A549 (cell line): ENCODE results near the gene CABP4. TPM values are rescaled to one million over a fixed set of nuclear protein-coding genes. Genes with fewer than 3 reads are reported as not detected.

ENCODE experiments used
- ATAC-seq, 2 experiments: fragments of 200-7000 bp in 1 of 2; fragments of >200 bp in 1 of 2; cut with Nextera tagmentation in 1 of 2; cut with Tn5 transposase in 1 of 2; 3 replicates each; pipeline versions ENCODE4 v1.8.0 to v1.9.1; 2018 to 2020; ENCODE audit warnings: mild to moderate bottlenecking in 1 of 2, moderate library complexity in 1 of 2
- CTCF ChIA-PET: fragments of 300-600 bp; sonication (Branson Sonifier 250); formaldehyde crosslinking; extraction: SDS; loops from one replicate; lab custom pipeline; 2021; ENCODE audit warnings: antibody characterized with exemption, inconsistent platforms; lab: Yijun Ruan, JAX
- POLR2A ChIA-PET: fragments of 350-600 bp; formaldehyde crosslinking; extraction: SDS; loops from one replicate; lab custom pipeline; 2021; ENCODE audit warnings: antibody characterized with exemption, inconsistent platforms; lab: Yijun Ruan, JAX
- DNase-seq, 2 experiments: peaks; one replicate each; pipeline versions ENCODE4 v3.0.0 to v3.0.0-alpha.2; 2011 to 2016; ENCODE audit warnings: low read depth in 1 of 2, low spot score in 1 of 2
- FAIRE-seq: peaks from 2 replicates; lab custom pipeline; 2011; peaks lifted over from hg19 to GRCh38; lab: Jason Lieb, UNC
- H3K27ac ChIP-seq, 2 experiments: fragments of >200 bp; sonication (Bioruptor Twin); formaldehyde crosslinking; 3 replicates each; pipeline ENCODE4 v1.5.1; 2016 to 2017
- H3K4me1 ChIP-seq: fragments of >200 bp; sonication (Bioruptor Twin); formaldehyde crosslinking; 3 replicates; pipeline ENCODE4 v1.6.1; 2016
- H3K4me2 ChIP-seq: fragments of >200 bp; sonication (Bioruptor Twin); formaldehyde crosslinking; 3 replicates; pipeline ENCODE4 v1.6.1; 2016
- H3K4me3 ChIP-seq: fragments of >200 bp; sonication (Bioruptor Twin); formaldehyde crosslinking; 3 replicates; pipeline ENCODE4 v1.5.1; 2016
- H3K9me3 ChIP-seq: fragments of >200 bp; sonication (Bioruptor Twin); formaldehyde crosslinking; 3 replicates; pipeline ENCODE4 v1.6.1; 2016
- CBX8 ChIP-seq: fragments of 200-600 bp; sonication (generic); IDR thresholded peaks from 2 replicates; pipeline ENCODE4 v1.6.1; 2016
- EHF ChIP-seq: fragments of 250-450 bp; sonication (Bioruptor Pico); IDR thresholded peaks from 2 replicates; pipeline ENCODE4 v1.5.0; 2020; ENCODE audit warnings: mild to moderate bottlenecking
- HDAC2 ChIP-seq: fragments of 200-600 bp; sonication (generic); IDR thresholded peaks from 2 replicates; pipeline ENCODE4 v1.6.1; 2016
- HOXB13 ChIP-seq: fragments of 250-450 bp; sonication (Bioruptor Pico); IDR thresholded peaks from 2 replicates; pipeline ENCODE4 v1.5.0; 2020; ENCODE audit warnings: low read depth, mild to moderate bottlenecking, moderate library complexity
- JUN ChIP-seq, 2 experiments: fragments of >200 bp; sonication (Bioruptor Twin); formaldehyde crosslinking; IDR thresholded peaks; 2 replicates in 1 of 2; 3 replicates in 1 of 2; pipeline ENCODE4 v1.6.1; 2016 to 2017
- KDM1A ChIP-seq: fragments of 200-600 bp; sonication (generic); IDR thresholded peaks from 2 replicates; pipeline ENCODE4 v1.6.1; 2016; ENCODE audit warnings: low read depth, mild to moderate bottlenecking
- MAZ ChIP-seq: fragments of 150-350 bp; IDR thresholded peaks from 2 replicates; pipeline ENCODE4 v1.6.1; 2014; ENCODE audit warnings: antibody characterized with exemption, low read depth, low read length, borderline replicate concordance
- POLR2AphosphoS2 ChIP-seq: conservative IDR thresholded peaks from 2 replicates; pipeline ENCODE4 v1.6.1; 2012; ENCODE audit warnings: low read length, improper control_type of control experiment, inconsistent platforms
- RAD21 ChIP-seq, 2 experiments: fragments of >200 bp in 1 of 2; sonication (Bioruptor Twin) in 1 of 2; formaldehyde crosslinking in 1 of 2; IDR thresholded peaks in 1 of 2; conservative IDR thresholded peaks in 1 of 2; 2 replicates in 1 of 2; 3 replicates in 1 of 2; pipeline ENCODE4 v1.6.1; 2012 to 2018; ENCODE audit warnings: inconsistent platforms in 1 of 2
- RCOR1 ChIP-seq: fragments of 150-350 bp; IDR thresholded peaks from 2 replicates; pipeline ENCODE4 v1.6.1; 2014; ENCODE audit warnings: antibody characterized with exemption, low read length, low read depth
- RNF2 ChIP-seq: fragments of 200-600 bp; sonication (generic); IDR thresholded peaks from 2 replicates; pipeline ENCODE4 v1.6.1; 2016; ENCODE audit warnings: low read depth, mild to moderate bottlenecking, antibody characterized with exemption, moderate library complexity, borderline replicate concordance
- SMC3 ChIP-seq: fragments of >200 bp; sonication (Bioruptor Twin); formaldehyde crosslinking; IDR thresholded peaks from 3 replicates; pipeline ENCODE4 v1.6.1; 2018; ENCODE audit warnings: inconsistent platforms
- ZC3H11A ChIP-seq: fragments of 450-650 bp; IDR thresholded peaks from 2 replicates; pipeline ENCODE4 v1.6.1; 2014; ENCODE audit warnings: antibody characterized with exemption, mild to moderate bottlenecking
- ZNF302 ChIP-seq: fragments of 250-450 bp; sonication (Bioruptor Pico); IDR thresholded peaks from 2 replicates; pipeline ENCODE4 v1.9.0; 2021; ENCODE audit warnings: inconsistent platforms, mild to moderate bottlenecking, moderate library complexity
- WGBS: methylation state at CpG from one replicate; pipeline ENCODE4 v1.1.6; 2017; ENCODE audit errors: missing lambda C conversion rate; 5-methylcytosine and 5-hydroxymethylcytosine counted together
- polyA plus RNA-seq, 4 experiments: library from polyadenylated mRNA; depleted of rRNA in 3 of 4; stranded (reverse); fragments of >200 nt; fragmentation: RNase III in 1 of 4; extraction: RNeasy Plus Mini Kit Qiagen cat#74134 plus additional on column Dnase treatment in 1 of 4; gene quantifications; 2 replicates in 3 of 4; 3 replicates in 1 of 4; pipeline ENCODE4 v1.2.3, GENCODE V29; 2011 to 2017
- TF ChIP-seq, protein P1 (sequence below): IDR thresholded peaks from 2 replicates; pipeline ENCODE4 v1.6.1; 2012; ENCODE audit warnings: low read depth, borderline replicate concordance
- TF ChIP-seq, protein P2 (sequence below): fragments of 200-600 bp; sonication (generic); IDR thresholded peaks from 2 replicates; pipeline ENCODE4 v1.6.1; 2016; ENCODE audit warnings: antibody characterized with exemption, mild to moderate bottlenecking, moderate library complexity
- TF ChIP-seq, protein P3 (sequence below): fragments of 450-650 bp; IDR thresholded peaks from 2 replicates; pipeline ENCODE4 v1.6.1; 2014; ENCODE audit warnings: antibody characterized with exemption

Gene CABP4
- polyA plus RNA-seq, 2 of the 4 experiments (the other 2 are of a cell fraction), result not detected

DNA sequence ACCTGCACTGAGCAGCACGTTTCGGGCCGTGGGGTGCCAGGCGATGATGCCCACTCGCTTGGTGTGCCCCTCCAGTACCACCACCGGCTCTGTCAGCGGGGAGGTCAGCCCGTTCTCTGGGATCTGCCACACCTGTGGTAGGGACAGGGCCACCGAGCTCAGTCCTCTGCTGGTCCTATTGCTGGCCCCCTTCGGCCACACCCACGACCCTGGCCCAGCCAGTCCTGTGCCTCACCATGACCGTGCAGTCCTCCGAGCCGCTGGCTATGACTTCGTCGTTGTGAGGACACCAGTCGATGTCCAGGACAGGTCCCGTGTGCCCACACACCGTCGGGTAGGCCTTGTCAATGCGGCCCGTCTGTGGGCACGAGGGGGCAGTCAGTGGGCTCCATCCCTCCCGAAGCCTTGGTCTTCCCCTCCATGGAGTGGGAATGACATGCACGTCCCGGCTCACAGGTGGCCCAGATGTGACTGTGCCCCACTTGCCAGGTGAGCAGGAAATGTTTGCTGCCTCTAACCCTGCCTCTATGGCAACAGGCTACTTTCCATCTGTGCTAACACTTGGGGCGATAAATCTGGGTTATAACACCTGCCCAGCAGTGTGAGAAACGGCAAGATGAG, 13.3 kb upstream of the CABP4 start:
- no peak overlapping the region for H3K27ac ChIP-seq
- H3K4me2 ChIP-seq, result peak overlapping the region; percentile 95; the same call in 1 of the 3 replicates

DNA sequence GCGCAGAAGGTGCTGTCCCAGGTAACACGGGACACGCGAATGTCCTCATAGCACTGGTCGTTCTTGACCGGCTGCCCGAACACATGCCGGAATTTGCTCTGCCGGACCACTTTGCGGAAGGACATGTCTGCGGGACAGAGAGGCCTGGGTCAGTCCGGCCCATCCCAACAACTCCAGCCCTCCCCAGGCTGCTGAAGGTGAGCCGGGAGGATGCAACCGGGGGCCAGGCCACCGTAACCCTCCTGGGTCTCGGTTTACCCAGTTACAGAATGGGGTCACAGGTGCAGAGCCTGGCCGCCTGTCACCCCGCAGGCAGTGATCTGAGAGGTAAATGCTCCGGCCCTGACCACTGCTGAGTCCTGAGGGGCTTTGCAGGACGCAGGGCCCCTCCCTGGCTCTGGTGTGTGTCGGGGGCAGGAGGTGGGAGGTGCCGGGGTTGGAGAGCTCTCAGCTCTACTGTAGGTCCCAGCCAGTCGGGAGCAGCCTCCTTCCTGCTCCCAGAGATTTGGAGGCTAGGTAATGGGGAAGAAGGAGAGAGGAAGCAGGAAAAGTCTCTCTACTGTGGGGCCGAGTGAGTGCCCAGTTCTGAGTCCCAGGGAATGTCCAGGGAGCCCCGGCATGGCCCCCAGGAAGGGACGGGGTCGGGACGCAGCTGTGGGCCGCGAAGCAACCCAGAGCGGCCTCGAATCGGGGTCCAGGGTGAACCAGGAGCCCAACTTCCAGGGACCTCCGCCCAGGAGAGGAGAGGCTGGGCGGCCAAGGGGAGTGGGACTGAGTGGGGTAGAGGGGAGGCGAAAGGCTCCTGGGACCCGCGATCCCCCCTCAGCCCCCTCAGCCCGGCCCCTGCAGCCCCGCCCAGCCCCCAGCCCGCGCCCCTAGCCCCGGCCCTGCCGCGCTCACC, 12.4 kb upstream of the CABP4 start:
- 53% methylated on average over 27 of the region's 45 CpGs for WGBS
- CTCF ChIA-PET, result no interaction called here
- POLR2A ChIA-PET, result interaction anchor here (0.6 kb wide), 1 partner anchor 26 kb away, joined by 4 read pairs; the partner anchor contains the start of gene TMEM134
- H3K4me1 ChIP-seq, result peaks cover 16% of the 10 kb centered on the region
- no peak for TF ChIP-seq RNF2
- no peak for TF ChIP-seq KDM1A
- no peak for TF ChIP-seq HDAC2
- TF ChIP-seq SMC3, result no peak
- TF ChIP-seq HOXB13, result no peak
- TF ChIP-seq, protein P1, sequence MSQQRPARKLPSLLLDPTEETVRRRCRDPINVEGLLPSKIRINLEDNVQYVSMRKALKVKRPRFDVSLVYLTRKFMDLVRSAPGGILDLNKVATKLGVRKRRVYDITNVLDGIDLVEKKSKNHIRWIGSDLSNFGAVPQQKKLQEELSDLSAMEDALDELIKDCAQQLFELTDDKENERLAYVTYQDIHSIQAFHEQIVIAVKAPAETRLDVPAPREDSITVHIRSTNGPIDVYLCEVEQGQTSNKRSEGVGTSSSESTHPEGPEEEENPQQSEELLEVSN, result 0 out of 2 replicates have a peak, but pooled peaks have one; percentile 1
- no peak for TF ChIP-seq ZNF302 (CRISPR knock-in tag)
- H3K27ac ChIP-seq, result peak overlapping the region; percentile 93 to 94
- no peak for FAIRE-seq
- H3K4me3 ChIP-seq, result peak overlapping the region; percentile 97
- H3K4me2 ChIP-seq, result peak overlapping the region; percentile 95
- no peaks in the 10 kb centered on the region for H3K9me3 ChIP-seq
- ATAC-seq, result peak; percentile 11 to 22; a peak in 5 of 6 replicates
- no peak for DNase-seq

More for the DNA sequence above, 13.3 kb upstream of the CABP4 start:
- ChIA-PET POLR2A (interaction anchor here (1.2 to 1.6 kb wide), 2 partner anchors 13 to 27 kb away, joined by 3 to 5 read pairs; partner anchors contain the start of gene RPS6KB2), CTCF (interaction anchor here (1.3 to 1.5 kb wide), 2 partner anchors 23 kb away, joined by 4 read pairs; no protein-coding TSS in a partner anchor)
- TF ChIP-seq HDAC2 (no peak), RAD21 (conservative IDR thresholded peaks at IDR 0.05 in 1 of 2, IDR thresholded peaks at IDR 0.05 in 1 of 2) (no peak), EHF (no peak), POLR2AphosphoS2 (no peak), ZC3H11A (no peak), CBX8 (no peak), ZNF302 (CRISPR knock-in tag) (no peak), MAZ (no peak), RCOR1 (no peak), JUN (IDR thresholded peaks at IDR 0.05) (no peak)
- TF ChIP-seq, protein P2, sequence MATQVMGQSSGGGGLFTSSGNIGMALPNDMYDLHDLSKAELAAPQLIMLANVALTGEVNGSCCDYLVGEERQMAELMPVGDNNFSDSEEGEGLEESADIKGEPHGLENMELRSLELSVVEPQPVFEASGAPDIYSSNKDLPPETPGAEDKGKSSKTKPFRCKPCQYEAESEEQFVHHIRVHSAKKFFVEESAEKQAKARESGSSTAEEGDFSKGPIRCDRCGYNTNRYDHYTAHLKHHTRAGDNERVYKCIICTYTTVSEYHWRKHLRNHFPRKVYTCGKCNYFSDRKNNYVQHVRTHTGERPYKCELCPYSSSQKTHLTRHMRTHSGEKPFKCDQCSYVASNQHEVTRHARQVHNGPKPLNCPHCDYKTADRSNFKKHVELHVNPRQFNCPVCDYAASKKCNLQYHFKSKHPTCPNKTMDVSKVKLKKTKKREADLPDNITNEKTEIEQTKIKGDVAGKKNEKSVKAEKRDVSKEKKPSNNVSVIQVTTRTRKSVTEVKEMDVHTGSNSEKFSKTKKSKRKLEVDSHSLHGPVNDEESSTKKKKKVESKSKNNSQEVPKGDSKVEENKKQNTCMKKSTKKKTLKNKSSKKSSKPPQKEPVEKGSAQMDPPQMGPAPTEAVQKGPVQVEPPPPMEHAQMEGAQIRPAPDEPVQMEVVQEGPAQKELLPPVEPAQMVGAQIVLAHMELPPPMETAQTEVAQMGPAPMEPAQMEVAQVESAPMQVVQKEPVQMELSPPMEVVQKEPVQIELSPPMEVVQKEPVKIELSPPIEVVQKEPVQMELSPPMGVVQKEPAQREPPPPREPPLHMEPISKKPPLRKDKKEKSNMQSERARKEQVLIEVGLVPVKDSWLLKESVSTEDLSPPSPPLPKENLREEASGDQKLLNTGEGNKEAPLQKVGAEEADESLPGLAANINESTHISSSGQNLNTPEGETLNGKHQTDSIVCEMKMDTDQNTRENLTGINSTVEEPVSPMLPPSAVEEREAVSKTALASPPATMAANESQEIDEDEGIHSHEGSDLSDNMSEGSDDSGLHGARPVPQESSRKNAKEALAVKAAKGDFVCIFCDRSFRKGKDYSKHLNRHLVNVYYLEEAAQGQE, result no peak
- TF ChIP-seq, protein P3, sequence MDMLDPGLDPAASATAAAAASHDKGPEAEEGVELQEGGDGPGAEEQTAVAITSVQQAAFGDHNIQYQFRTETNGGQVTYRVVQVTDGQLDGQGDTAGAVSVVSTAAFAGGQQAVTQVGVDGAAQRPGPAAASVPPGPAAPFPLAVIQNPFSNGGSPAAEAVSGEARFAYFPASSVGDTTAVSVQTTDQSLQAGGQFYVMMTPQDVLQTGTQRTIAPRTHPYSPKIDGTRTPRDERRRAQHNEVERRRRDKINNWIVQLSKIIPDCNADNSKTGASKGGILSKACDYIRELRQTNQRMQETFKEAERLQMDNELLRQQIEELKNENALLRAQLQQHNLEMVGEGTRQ, result no peak
- 89% methylated on average over 24 of the region's 28 CpGs for WGBS
- DNase-seq (no peak), FAIRE-seq (no peak), ATAC-seq (no peak)
- Histone ChIP-seq H3K9me3 (no peaks in the 10 kb centered on the region), H3K4me1 (peaks cover 16% of the 10 kb centered on the region), H3K4me3 (no peak overlapping the region)
